ENCODE measurements around the gene IL11RA.

- TF ChIP-seq GATA3 (IDR thresholded peaks at IDR 0.05; ENCODE audit: low read depth, low read length) = no peak
- no peak for TF ChIP-seq GATA2 (IDR thresholded peaks at IDR 0.05; ENCODE audit: low read depth, low read length)
Measured at GRCh38 chr9:34652602-34653000, 616 bp downstream of the IL11RA start.
